Suppressor macrophage treated with lipopolysaccharide for 4 hours (primary cell): ENCODE measurements around the gene HOMER1.

Source experiments
- DNase-seq: peaks from one replicate; pipeline ENCODE4 v3.0.0-alpha.2; 2020

Gene HOMER1

DNA sequence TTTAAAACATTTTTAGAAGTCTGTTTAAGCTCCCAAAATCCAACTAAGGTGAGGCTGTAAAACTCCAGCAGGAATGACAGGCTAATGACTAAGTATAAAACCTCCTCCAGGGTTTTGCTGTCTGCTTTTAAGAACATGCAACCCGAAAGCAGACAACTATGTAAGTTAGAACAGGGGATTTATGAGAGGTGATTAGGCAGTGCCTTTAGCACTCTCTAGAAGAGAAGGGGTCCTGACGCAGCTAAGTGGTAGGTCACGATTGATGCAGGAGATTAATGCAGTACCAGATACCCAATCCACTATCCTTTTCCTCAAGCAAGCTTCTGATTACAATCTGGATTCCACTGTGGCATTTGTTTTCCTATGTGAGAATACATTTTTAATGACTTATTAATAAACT lies 25.9 kb downstream of the HOMER1 start:
- no peak for DNase-seq

DNA sequence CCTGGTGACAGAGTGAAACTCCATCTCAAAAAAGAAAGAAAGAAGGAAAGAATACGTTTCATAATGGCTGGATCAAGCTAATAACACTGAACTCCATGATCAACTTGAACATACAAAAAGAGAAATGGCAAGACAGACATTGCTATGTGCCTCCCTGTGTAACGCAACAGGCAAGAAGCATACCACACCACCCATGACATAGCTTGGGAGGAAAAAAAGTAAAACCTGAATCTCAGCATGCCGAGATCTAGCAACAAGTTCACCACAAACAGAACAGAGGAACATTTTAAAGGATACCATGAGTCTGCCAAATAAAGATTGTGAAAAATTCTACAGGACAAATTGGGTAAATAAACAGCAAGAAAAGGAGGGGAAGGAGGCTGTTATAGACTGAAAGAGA lies 26.7 kb downstream of the HOMER1 start:
- DNase-seq, result no peak

DNA sequence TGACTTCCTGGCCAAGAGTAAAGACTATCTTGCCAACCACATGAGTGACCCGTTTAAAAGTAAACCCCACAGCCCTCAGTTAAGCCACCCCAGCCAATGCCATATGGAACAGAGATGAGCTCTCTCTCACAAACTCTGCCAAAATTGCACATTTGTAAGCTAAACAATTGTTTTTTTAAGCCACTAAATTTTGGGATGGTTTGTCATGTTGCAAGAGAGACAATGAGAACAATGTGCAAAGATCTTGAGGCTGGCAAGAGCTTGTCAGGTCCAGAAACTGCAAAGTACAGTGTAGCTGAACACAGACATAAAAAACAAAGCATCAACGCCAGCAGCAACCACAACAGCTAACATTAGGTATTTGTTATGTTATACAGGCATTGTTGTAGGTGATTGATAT lies 27.8 kb downstream of the HOMER1 start:
- DNase-seq, result no peak

DNA sequence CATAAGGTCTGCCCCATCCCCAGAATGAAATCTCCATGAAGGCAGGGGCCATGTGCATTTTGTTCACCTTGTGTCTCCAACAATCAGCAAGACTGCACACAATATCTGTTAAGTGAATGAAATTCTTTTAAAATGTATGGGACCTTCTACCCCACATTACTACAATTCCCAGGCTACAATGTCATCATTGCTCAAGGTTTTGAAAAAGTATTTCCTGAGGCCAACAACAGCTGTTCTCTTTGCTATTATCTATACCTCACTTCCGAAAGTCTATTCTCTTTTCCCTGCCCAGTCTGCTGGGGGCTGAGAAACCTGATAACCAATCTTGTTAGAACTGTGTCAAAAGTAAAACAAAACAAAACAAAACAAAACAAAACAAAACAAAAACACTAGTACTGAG lies 29.2 kb downstream of the HOMER1 start:
- no peak for DNase-seq

DNA sequence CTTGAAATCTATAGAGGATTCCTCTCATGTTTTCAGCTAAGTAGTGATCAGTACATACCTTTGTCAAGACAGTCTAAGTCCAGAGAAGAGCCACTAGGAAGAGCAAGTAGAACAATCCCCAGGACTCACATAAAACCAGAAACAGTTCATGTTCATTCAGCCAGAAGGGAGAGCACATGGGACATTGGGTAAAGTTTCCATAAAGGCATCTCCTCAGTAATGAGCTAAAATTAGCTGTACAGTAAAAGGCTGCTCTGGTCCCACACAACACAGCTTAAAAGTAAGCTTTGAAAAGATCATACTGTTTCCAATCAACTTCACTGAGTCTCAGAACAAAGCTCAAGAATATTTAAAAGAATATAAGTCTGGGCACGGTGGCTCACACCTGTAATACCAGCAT lies 32.4 kb downstream of the HOMER1 start:
- no peak for DNase-seq

DNA sequence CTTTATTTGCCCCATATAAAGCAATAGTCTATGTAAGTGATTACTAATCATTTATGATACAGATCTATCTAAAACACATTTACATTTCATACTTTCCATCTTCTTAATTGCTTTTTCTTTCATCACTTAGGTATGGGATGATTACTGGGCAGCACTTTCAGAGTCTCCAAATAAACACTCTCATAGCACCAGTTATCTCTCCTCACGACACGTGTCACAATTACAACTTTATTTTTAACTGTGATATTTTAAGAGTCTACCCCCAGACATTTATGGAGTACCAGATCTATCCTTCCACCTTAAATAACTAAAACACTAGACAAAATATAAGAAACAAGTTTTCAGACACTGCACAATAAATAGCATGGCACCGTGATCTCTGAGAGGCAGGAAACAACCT lies 32.9 kb downstream of the HOMER1 start:
- no peak for DNase-seq

DNA sequence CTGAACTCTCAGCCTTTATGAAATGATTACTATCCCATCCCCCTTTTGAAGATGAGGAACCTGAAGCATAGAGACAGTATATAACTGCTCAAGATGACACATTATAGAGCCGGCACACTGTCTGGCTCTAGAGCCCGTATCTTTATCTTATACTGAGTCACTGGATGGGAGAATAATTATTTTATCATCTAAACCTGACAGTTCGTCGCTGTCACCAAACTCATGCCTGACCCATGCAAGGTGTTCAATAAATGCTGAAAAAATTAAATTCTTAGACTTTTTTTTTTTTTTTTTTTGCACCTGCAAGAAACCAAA lies 38.8 kb downstream of the HOMER1 start:
- DNase-seq, result no peak

DNA sequence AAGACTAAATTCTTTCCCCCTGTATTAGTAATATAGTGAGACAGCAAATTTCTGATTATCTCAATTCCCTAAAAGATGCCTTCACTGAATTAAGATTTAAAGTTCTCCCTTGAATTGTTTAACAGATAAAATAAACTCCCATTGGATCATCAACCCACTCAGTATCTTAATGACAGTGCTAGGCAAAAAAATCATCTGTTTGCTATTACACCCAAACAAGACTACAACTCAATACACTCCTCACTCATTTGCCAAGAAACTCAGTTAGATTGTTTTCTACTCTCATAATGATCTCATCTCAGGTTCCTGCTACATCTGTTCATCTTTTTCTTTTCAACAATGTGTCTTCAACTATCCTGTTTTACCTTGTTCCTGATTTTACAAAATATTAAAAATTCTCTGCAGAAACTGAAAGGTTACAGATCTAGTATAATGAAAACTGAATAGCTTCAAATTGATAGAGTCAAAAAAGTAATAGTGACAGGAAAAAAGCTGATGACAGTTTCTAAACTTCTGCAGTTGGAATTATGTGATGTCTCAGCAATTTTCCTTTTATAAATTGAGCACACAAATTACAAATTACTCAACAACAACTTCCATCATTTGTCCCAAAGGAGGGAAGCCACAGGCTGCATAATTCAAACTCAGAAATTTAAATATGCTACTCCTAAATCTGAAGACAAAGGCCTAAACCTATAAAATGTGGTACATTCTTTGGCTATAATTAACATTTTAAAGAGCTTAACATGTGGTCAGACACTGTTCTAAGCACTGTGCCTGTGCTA lies 39.4 kb downstream of the HOMER1 start:
- DNase-seq, result peak; percentile 1

DNA sequence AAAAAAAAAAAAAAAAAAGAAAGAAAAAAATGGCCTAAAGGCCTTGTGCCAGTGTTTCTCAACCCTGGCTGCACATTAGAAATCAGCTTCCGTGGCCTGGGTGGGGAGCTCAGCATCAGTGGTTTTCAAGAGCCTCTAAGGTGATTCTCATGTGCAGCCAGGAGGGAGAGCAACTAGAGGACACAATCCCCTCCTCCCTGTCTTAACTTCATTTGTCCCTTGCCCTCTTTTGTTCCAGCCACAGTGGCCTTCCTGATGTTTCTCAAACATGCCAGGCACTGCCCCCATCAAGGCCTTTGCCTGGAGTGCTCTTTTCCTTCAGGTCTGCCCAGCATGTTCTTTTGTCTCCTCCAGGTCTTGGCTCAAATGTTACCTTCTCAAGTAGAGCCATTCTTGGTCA lies 42.4 kb downstream of the HOMER1 start:
- no peak for DNase-seq

DNA sequence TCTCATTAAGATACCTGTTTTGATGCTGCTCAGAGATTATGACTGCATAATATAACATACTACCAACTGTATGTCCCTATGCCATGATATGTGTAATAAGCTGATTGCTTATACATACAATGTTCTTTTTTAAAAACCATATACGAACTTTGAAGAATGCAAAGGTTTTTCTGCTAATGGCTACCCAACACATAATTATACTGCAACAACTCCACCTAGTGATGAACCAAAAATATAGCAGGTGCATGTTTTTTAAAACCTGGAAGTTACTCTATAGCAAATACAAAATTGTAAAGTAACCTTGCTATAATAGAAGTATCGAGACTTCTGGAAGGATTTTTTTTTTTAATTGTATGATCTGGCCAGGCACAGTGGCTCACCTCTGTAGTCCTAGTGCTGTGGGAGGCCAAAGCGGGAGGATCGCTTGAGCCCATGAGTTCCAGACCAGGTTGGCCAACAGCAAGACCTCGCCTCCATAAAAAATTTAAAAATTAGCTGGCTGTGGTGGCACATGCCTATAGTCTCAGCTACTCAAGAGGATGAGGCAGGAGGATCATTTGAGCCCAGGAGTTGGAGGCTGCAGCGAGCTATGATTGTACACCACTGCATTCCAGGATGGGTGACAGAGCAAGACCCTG lies 49.1 kb downstream of the HOMER1 start:
- DNase-seq, result peak; percentile 46

DNA sequence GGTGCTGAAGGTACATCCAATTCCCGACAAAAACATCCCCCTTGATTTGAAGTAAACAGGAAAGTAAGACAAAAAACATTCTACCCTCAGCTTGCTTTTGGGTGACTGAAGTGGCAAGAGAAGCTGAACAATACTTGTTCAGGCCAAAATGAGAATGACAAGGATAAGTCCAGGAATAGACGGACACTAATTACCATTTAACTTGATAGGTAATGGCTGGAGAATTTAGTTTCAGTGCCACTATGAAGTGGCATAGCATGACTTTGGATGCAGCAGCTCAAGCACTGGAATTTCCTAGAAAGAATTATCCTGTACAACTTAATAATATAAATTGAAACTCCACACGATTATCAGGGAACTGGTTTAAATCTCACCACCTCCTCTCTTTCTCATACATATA lies 49.7 kb downstream of the HOMER1 start:
- no peak for DNase-seq

DNA sequence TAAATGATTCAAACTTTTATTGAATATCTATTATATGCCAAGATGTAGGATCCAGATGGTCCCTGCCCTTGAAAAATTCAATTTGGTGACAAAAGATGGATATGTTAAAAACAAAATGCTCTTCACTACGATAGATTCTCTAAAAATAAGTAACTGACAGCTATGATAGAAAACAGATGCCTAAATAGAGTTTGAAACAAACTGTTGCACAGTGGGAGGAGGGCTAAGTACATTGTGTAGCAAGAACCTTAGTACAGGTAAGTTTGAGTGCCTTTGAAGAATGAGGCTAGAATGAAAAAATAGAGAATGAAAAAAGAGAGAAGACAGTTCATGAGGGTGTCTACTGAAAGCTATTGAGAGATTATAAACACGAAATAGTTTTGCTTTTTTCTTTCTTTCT lies 54.3 kb downstream of the HOMER1 start:
- DNase-seq, result no peak

DNA sequence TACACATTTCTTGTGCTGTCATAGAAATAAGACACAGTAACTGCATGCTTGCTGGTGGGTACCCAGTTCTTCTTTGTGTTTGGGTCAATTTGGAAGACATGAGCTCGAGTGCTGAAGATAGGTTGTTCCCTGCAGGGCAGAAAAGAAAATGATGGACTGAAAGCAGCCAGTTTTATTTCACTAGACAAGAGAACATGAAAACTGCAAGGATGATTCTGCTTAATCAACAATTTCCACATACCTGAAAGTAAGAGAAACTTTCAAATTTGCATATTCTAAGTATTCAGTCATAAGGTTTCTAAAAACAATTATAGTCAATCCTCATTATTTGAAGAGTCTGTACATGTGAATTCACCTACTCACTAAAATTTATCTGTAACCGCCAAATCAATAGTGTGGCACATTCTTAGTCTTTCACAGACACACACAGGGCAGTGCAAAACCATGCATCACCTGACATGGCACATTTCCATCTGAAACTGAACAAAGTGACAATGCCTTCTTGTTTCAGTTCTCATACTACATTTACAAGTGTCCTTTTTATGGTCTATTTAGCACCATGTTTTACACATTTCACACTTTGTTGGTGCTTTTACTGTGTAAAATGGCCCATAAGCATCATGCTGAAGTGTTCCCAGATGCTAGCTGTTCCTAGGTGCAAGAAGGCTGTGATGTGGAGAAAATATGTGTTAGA lies 56.9 kb downstream of the HOMER1 start:
- no peak for DNase-seq

DNA sequence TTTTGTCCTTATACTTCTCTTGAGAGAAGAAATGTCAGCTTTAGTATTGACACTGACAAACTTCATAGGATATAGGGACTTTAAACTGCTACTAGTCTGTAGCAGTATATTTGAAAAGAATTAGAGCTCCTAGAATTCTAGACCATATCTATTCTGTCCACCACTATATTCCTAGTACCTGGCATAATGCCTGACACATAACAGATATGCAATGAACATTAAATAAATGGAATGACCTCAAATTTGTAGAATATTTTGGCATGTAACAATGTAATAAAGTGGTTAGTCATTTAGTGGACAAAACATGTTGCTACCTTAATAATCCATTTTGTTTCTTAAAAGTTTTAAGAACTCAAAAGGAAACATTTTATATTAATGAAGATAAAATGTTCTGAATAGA lies 57.5 kb downstream of the HOMER1 start:
- no peak for DNase-seq

DNA sequence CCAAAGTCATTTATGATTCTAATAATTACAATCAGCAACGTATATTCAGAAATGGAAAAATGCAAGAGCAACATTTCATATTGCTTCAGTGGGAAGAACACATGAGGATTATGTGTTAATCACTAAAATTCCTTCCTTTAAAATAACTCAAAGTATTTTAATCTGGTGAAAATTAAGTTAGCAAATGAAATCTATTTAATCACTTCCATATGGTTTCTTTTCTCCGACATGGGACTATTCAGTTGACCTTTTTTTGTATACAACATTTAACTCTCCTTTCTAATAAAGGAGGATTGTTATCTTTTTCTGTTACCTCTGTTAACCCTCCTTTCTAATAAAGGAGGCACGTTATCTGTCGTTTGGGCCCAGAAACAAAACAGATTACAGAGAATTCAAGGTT lies 59.9 kb downstream of the HOMER1 start:
- DNase-seq, result no peak

DNA sequence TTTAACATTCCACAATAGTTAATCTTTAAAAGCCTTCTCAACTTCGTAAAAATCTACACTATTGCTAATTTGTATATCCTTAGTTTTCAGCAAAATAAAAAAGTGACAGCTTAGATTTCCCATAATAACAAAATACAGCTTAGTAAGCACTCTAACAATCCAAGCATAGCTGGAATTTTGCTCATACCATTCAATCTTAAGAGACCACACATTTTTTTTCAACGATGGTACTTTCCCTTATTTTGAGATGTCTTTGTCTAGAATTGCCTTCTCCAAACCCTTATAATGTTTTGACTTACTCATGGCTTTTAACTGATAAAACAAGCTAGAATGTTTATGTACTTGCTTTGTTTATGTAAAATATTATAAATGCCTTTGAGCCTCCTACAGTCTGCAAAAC lies 65.6 kb downstream of the HOMER1 start:
- DNase-seq, result no peak

DNA sequence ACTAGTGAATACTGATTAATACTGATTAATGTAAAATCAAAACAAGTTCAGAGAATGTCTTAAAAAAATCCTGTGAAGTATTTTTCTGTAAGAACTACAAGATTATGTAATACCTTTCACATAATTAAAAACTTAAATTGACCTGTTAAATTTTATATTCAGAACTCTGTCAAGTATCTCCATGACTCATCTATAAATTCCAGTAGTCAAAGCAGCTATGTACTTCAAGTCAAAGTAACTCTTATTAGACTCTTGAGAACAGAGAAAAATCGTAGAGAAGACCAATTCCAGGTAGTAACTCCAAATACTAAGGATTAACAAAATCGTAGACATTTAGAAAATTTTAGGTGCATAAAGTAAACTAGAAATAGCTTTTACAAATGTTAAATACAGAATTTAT lies 77.1 kb downstream of the HOMER1 start:
- no peak for DNase-seq

DNA sequence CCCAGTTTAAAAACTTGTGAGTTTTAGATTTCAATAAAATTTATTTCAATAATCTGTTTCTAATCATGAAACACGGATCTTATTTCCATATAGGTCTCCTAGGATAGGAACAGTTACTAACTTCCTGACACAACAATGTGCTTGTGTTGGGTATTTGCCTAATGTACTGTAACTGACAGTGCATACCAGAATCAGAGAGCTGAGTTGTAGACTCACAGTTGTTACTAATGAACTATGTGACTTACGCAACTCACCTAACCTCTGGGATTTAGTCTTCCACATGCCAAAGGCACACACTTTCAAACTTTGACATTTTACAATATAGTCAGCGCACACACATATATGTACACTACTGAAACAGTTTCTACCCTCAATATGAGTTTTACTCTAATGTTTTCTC lies 77.7 kb downstream of the HOMER1 start:
- DNase-seq, result no peak

DNA sequence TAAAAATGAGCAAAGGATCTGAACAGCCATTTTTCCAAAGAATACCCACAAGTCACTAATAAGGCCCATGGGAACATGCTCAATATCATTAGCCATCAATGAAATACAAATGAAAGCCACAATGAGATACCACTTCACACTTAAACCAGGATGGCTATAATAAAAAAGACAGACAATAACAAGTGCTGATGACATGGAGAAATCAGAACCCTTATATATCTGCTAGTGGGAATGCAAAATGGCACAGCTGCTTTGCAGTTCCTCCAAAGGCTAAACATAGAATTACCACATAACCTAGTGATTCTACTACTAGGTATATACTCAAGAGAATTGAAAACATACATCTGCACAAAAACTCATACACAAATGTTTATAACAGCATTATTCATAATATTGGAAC lies 83.7 kb downstream of the HOMER1 start:
- DNase-seq, result no peak

DNA sequence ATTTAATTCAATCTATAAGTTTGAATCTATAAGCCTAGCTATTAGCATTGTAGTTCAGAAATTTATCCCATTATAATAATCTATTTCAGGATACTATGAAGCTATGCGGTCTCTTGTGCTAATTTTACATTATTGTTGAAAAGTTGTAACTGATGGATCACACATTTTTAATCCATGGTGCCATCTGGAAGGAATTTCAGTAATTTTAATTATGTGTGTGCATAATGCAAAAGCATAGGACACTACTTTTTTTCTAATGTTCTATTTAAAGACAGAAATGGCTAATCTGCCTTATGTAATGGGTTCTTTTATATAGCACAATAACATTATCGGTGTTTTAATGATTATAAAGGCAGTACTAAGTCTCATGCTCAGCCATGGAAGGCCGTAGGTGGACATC lies 90.6 kb downstream of the HOMER1 start:
- DNase-seq, result no peak

DNA sequence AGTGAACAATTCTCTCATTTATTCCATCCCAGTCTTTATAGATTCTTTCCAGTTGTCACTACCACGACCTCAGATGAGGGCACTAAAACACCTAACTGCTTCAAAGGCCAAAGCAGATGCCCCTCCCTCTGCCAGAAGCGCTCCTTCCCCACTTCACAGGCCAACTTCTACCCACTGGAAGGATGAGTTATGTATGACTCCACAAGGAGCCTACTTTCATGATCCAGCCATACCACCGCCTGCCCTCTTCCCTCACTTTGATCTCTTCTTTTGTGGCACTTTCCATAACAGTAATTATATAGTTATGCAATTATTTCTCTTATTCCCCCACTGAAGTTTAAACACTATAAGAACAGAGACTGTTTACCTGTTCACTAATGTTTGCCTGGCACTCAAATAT lies 93.7 kb downstream of the HOMER1 start:
- DNase-seq, result no peak

DNA sequence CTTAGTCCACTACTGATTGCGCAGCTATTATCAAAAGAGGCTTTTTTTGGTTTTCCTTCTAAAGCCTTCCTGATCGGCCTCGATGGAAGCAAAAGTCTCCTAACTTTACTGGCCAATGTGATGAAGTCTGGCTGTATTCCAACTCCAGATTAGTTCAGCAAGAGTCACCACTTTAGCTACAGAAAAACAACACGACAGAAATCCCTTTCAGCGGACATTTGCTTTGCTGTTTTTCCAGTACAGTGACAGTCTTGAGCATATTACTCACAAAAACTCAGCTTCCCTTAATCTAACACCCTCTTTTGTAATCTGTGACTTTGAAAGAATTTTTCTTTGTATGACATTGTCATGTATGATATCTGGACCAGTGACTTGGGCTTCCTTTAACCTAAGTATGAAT lies 95.7 kb downstream of the HOMER1 start:
- no peak for DNase-seq

DNA sequence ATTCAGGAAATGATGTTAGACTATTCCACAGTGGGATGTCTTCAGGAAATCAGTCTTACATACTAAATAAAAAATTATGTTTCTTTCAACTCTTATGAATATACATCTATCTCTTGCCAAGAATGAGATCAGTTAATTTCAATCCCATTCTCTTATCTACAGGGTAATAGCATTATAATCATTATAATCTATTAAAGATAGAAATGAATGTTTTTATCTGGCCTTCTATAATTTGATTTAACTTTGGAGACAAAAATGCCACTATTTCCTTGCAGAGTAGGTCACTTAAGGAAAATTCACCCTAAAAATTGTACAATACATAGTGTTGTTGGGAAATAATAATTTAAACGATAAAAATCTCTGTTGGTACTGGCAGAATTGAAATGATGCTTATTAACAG lies 96.4 kb downstream of the HOMER1 start:
- no peak for DNase-seq

DNA sequence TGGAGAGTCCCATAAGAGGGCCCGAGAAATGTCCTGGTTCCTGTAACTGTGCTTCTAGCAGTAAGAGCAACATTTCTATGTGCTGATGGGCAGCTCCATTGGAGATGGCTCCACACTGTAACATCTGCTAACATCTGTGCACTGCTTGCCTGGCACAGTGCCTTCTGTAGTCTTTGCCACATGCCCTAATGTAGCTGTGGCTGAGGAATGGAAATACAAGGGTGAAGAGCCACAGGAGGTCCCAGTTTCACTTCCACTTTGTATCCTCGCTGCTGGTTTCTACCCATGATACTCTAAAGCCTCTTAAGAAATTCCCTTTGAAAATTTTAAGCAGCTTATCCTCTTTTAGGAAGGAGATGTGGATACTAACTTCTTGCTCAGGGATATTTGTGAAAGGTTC lies 97.4 kb downstream of the HOMER1 start:
- peak; percentile 61 for DNase-seq

DNA sequence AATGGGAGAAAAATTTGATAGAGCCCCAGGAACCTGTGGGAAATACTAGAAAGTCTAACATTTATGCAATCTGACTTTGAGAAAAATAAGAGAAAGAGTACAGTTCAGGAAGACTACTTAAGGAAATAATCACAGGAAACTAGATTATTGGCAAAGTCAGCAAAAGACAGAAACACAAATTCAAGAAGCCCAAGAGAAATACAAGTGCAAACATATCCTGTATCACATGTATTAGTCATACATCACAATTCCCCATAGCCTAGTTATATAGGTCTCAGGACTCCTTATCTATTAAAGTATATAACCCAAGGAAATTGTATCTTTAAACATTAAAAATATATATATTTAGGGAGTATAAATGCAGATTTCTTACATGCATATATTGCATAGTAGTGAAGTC lies 100.8 kb downstream of the HOMER1 start:
- DNase-seq, result no peak
